GM19395 (cell line): ENCODE data around the gene PCBP2.
"Not testable (repeated sequence)": the region's sequence is repeated elsewhere in the genome, so short reads cannot be mapped to it uniquely, and the experiment has no call there.

ENCODE experiments used
- ATAC-seq: cut with Tn5 transposase; IDR thresholded peaks from one replicate; pipeline ENCODE4 v1.9.1; 2021; ENCODE audit warnings: mild to moderate bottlenecking, moderate library complexity; ENCODE audit not compliant: unreplicated experiment

The PCBP2 gene

DNA sequence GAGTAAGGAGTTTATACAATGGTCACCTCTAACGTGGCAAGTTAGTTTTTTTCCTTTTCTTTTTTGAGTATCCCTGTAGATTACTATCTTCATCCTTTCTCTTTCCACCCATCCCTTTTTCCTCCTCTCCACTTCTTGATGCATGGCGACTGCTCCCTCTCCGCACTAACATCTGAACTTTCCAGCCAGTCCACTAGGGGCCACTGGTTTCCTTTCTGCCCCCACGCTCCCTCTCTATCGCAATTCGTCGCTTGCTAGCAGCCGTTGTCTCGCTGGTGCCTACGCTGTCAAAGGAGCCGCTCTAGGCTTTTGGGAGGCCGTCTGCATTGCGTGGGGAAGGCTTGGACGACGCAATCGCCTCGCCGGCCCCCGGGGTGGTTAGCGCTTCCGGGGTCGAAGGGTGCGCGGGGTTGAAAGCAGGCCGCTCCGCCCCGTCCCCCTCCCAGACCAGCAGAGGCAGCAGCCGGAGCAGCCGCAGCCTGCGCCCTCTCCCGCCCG lies at the start of gene PCBP2:
Gene PCBP2 (plus strand): TSS at position 442 of the 498 bp plus-strand sequence. CDS start 2,699 bp downstream, outside the sequence.
- ATAC-seq, result peak; percentile 96

DNA sequence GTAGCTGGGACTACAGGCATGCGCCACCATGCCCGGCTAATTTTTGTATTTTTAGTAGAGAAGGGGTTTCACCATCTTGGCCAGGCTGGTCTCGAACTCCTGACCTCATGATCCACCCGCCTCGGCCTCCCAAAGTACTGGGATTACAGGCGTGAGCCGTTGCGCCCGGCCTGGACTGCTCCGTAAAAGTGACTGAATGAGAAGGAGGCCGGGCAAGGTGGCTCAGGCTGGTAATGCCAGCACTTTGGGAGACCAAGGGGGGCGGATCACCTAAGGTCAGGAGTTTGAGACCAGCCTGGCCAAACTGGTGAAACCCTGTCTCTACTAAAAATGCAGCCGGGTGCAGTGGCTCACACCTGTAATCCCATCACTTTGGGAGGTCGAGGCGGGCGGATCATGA lies 49.6 kb upstream of the PCBP2 start:
- ATAC-seq, result not testable (repeated sequence)

DNA sequence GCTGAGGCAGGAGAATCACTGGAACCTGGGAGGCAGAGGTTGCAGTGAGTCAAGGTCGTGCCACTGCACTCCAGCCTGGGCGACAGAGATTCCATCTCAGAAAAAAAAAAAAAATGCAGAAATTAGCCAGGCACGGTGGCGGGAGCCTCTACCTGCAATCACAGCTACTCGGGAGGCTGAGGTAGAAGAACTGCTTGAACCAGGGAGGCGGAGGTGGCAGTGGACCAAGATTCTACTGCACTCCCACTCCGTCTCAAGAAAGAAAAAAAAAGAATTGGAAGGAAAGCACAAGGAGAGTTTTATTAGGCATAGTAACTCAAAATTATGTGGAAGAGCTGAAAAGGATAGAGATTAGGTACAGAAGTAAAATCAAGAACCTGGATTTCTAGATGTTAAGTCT lies 49.0 kb upstream of the PCBP2 start:
- no peak for ATAC-seq

DNA sequence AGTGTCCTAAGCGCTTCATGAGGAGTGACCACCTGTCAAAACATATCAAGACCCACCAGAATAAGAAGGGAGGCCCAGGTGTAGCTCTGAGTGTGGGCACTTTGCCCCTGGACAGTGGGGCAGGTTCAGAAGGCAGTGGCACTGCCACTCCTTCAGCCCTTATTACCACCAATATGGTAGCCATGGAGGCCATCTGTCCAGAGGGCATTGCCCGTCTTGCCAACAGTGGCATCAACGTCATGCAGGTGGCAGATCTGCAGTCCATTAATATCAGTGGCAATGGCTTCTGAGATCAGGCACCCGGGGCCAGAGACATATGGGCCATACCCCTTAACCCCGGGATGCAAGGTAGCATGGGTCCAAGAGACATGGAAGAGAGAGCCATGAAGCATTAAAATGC lies 41.0 kb upstream of the PCBP2 start:
- ATAC-seq, result no peak

DNA sequence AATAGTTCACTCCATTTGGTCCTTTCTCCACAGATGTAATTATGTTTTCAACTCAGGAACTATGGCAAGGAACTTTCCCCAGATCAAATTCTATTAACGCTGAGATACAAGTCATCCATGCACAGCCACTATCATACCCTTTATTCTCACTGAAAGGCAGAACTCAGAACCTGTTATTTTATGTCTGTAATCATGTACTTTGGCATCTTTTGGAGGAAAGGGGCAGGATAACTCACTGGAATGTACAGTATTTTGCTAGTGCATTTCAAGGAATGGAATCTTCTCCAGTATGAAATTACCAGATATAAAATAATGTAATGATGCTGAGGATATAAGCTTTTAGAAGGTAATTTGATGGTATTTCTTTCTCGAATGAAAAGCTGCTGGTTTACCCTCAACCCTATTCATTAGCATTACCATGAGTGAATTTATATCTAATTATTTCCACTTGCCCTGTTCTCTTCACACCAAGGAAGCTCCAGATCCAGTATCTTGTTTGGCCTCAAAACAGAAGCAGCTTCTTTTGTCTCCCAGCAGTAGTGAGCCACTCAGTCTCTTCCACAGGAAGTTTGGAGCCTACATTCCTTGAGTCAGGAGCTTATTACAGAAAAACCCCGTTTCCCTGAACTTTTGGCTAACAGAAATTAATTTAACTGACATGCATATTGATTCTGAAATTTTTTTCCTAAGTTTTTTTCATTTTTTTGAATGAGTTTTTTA lies 38.3 kb upstream of the PCBP2 start:
- ATAC-seq, result no peak

DNA sequence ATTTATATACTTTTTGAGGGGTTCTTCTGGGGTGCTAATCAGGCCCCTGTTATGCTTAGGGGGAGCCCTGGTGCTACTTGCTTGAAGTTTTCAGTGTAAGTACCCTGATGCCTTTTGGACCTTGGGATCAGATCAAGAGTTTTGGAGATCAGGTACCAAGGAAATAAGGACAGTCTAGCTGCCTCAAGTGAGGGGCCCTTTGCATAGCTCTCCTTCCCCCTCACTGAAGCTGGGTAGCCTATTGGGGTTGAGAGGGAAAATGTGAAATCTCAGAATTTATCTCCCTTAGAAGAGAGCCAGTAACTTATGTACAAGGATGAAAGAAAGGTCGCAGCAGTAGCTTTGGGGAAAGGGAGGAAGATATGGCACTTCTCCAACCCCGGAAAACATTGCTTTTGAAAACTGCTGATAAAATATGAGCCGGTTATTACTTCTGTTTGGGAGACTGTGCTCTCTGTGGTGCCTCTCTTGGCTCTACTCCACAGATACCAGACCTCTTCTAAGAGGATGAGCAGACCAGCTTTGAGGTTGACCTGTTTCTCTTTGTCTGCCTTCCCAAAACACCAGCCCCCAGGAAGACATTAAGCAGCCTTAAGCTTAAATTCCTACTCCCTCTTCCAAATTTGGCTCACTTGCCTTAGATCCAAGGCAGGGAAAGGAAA lies 37.0 kb upstream of the PCBP2 start:
- ATAC-seq, result no peak

DNA sequence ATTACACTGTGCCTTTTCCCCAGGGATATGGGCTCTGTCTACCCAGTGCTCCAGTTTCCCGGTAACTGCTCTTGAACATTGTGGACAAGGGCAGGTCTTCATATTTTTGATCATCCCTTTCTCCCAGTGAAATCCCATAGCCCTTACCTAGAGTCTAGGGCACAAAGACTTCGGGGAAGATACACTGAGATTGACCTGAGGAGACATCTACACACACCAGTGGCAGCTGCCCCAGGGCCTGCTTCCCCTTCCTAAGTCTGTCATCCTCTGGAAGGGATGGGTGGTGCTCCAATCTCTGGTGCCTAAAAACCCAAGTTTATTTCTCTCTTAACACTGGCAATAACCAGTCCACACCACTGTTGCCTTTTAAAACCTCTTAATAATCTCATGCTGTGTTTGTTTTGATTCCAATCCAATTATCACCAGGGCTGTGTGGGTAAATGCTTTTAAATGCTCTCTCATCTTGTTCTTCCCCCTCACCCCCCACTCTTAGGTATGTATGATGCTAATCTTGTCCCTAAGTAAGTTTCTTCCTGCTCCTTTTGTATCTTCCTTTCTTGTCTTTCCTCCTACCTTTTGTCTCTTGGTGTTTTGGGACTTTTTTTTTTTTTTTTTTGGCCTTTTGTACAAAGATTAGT lies 36.0 kb upstream of the PCBP2 start:
- not testable (repeated sequence) for ATAC-seq

- ATAC-seq, result not testable (repeated sequence)
Measured at GRCh38 chr12:53417291-53417816, 34.5 kb upstream of the PCBP2 start.

DNA sequence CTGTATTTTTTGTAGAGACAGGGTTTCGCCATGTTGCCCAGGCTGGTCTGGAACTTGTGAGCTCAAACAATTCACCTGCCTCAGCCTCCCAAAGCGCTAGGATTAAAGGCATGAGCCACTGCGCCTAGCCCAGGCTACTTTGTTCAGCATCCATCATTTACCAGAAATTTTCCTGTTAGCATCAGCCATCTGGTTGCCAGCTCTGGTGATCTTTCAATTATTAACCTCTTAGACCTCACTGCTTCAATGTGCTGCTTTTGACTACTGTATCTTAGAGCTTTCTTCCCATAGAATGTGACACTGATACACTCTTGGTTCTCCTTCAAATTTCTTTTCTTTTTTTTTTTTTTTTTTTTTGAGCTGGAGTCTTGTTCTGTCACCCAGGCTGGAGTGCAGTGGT lies 33.7 kb upstream of the PCBP2 start:
- ATAC-seq, result no peak

DNA sequence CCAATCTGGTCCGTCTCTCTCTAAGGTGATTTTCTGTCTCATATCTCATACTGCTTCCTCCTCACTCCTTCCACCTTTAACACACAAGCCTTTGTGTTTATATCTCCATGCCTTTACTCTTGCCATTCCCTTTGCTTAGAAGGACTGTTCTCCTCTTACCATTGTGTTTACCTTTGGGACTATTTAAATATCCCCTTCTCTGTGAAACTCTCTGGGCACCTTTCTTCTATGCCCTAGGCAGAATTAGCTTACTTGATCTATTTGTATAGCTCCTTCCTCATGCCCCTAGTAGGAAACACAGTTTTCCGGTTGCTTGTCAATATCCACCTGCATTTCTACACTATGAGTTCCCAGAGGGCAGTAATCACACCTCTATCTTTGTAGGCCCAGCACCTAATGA lies 32.1 kb upstream of the PCBP2 start:
- ATAC-seq, result no peak

GRCh38 chr12:53422247-53422646 lies 29.7 kb upstream of the PCBP2 start:
- not testable (repeated sequence) for ATAC-seq

GRCh38 chr12:53423597-53423996 lies 28.3 kb upstream of the PCBP2 start, which contains the start of gene AMHR2:
Gene AMHR2 (plus strand): TSS chr12:53423855. CDS start chr12:53423935, 80 bp downstream.
- ATAC-seq, result no peak

DNA sequence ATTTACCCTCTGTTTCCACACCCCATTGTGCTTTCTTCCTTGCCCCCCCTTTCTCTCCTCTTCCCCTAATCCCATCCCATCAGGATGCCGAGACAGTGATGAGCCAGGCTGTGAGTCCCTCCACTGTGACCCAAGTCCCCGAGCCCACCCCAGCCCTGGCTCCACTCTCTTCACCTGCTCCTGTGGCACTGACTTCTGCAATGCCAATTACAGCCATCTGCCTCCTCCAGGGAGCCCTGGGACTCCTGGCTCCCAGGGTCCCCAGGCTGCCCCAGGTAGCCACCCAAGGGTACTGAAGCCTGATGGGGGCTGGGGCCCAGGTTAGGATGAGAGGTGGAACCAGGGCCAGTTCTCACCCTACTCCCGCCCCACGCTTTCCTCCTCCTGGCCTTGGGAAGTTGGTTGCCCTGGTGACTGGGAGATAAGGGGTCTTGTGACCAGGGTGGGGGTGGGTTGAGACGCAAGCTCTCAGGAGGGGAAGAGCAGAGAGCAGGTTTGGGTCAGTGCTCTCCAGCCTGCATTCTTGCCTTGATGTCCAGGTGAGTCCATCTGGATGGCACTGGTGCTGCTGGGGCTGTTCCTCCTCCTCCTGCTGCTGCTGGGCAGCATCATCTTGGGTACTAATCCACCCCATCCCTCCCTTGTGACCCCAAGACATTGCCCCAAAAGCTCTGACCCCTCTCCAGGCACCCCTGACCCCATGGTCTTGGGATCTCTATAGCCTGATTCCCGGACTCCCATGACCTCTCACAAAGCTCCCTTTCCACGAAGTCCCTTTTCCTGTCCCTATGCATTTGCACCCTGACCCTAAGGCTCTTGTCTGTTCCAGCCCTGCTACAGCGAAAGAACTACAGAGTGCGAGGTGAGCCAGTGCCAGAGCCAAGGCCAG lies 27.0 kb upstream of the PCBP2 start:
- no peak for ATAC-seq

GRCh38 chr12:53425515-53426150 lies 26.3 kb upstream of the PCBP2 start:
- ATAC-seq, result no peak

- no peak for ATAC-seq
Measured at GRCh38 chr12:53427905-53428594, 23.9 kb upstream of the PCBP2 start.

GRCh38 chr12:53428741-53429140 lies 23.2 kb upstream of the PCBP2 start:
- no peak for ATAC-seq

DNA sequence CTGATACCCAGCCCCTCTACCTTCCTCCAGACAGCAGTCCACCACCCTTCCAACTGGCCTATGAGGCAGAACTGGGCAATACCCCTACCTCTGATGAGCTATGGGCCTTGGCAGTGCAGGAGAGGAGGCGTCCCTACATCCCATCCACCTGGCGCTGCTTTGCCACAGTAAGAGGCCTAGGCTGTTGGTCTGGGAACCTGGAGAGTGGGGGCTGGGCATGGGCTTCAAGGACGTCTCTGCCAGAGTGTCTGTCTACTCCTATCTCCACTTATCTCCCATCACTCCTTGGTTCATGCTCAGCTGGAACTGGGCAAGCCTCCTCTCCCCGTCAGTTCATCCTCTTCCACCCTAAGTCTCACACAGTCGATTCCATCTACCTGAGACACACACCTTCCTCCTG lies 21.8 kb upstream of the PCBP2 start:
- ATAC-seq, result no peak

DNA sequence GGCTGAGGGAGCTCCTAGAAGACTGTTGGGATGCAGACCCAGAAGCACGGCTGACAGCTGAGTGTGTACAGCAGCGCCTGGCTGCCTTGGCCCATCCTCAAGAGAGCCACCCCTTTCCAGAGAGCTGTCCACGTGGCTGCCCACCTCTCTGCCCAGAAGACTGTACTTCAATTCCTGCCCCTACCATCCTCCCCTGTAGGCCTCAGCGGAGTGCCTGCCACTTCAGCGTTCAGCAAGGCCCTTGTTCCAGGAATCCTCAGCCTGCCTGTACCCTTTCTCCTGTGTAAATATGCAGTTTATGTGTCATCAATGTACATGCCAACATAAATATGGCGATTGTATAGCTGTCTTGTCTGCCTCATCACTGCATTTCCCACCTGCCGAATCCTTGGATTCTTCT lies 20.7 kb upstream of the PCBP2 start:
- ATAC-seq, result no peak

- not testable (repeated sequence) for ATAC-seq
Measured at GRCh38 chr12:53435326-53435725, 16.6 kb upstream of the PCBP2 start.
